SU-DHL-6 (cell line): ENCODE data around the gene AADACL3.

Experiments
- H2AFZ ChIP-seq: fragments of 200-600 bp; sonication (generic); 2 replicates; pipeline ENCODE4 v1.6.1; 2014; ENCODE audit warnings: low read depth, mild to moderate bottlenecking, moderate library complexity, mixed read lengths, antibody characterized with exemption, low read length; ENCODE audit not compliant: severe bottlenecking
- H3F3A ChIP-seq: fragments of 200-600 bp; shearing (Covaris generic); 2 replicates; pipeline ENCODE4 v1.6.0; 2016; ENCODE audit warnings: antibody characterized with exemption, mild to moderate bottlenecking; ENCODE audit not compliant: insufficient read depth
- H3K27ac ChIP-seq: fragments of 200-600 bp; sonication (generic); 2 replicates; pipeline ENCODE4 v1.5.1; 2016; ENCODE audit warnings: low read depth, mild to moderate bottlenecking, low read length, moderate library complexity, mixed read lengths
- H3K27me3 ChIP-seq: fragments of 200-600 bp; sonication (generic), shearing (Covaris generic); 2 replicates; pipeline ENCODE4 v1.6.0; 2014; ENCODE audit warnings: mild to moderate bottlenecking, low read length
- H3K36me3 ChIP-seq: fragments of 200-600 bp; sonication (generic); 2 replicates; pipeline ENCODE4 v1.6.1; 2014; ENCODE audit warnings: mild to moderate bottlenecking, low read length, mixed read lengths
- H3K4me2 ChIP-seq: fragments of 300-600, 200-600 bp; shearing (Covaris generic), sonication (generic); 2 replicates; pipeline ENCODE4 v1.6.0; 2014; ENCODE audit warnings: low read length, low read depth, mild to moderate bottlenecking; ENCODE audit not compliant: poor library complexity, severe bottlenecking
- H3K4me3 ChIP-seq: fragments of 200-600 bp; sonication (generic); 2 replicates; pipeline ENCODE4 v1.5.1; 2014; ENCODE audit warnings: antibody characterized with exemption, low read length, mild to moderate bottlenecking, mixed read lengths; ENCODE audit not compliant: insufficient read depth, poor library complexity, severe bottlenecking
- H3K79me2 ChIP-seq: fragments of 200-600 bp; sonication (generic); 2 replicates; pipeline ENCODE4 v1.6.1; 2014; ENCODE audit warnings: mild to moderate bottlenecking, low read length, moderate library complexity; ENCODE audit not compliant: insufficient read depth
- H3K9ac ChIP-seq: fragments of 200-600 bp; sonication (generic); 2 replicates; pipeline ENCODE4 v1.7.0; 2014; ENCODE audit warnings: mild to moderate bottlenecking, low read length
- H3K9me2 ChIP-seq: fragments of 200-600 bp; sonication (generic); replicated peaks from 2 replicates; pipeline ENCODE4 v1.6.1; 2014; ENCODE audit warnings: low read length; ENCODE audit not compliant: insufficient read depth
- H3K9me3 ChIP-seq: fragments of 200-600 bp; sonication (generic); 2 replicates; pipeline ENCODE4 v1.6.1; 2014; ENCODE audit warnings: low read length, mixed read lengths; ENCODE audit not compliant: insufficient read depth
- H4K20me1 ChIP-seq: fragments of 200-600 bp; sonication (generic); 2 replicates; pipeline ENCODE4 v1.6.1; 2014; ENCODE audit warnings: low read depth, mild to moderate bottlenecking, antibody characterized with exemption, low read length, moderate library complexity, mixed read lengths
- CTCF ChIP-seq: fragments of 200-600 bp; sonication (generic); IDR thresholded peaks from one replicate; pipeline ENCODE4 v1.5.1; 2017; ENCODE audit warnings: antibody characterized with exemption, mild to moderate bottlenecking, low read length, moderate library complexity; ENCODE audit not compliant: insufficient read depth, poor library complexity, severe bottlenecking
- EZH2phosphoT487 ChIP-seq: fragments of 200-600 bp; sonication (generic), shearing (Covaris generic); conservative IDR thresholded peaks from 2 replicates; pipeline ENCODE4 v1.6.1; 2018; ENCODE audit warnings: mild to moderate bottlenecking, antibody characterized with exemption, low read length, moderate library complexity, mixed read lengths

AADACL3 gene

GRCh38 chr1:12769976-12770505, 54.1 kb downstream of the AADACL3 start:
- H3K4me3 ChIP-seq, result no peak overlapping the region
- H3K9me2 ChIP-seq, result no peaks in the 10 kb centered on the region
- H3K36me3 ChIP-seq, result no peaks in the 10 kb centered on the region
- no peaks in the 10 kb centered on the region for H3K79me2 ChIP-seq
- H3K4me2 ChIP-seq, result no peak overlapping the region
- H3F3A ChIP-seq, result no peaks in the 10 kb centered on the region
- no peaks in the 10 kb centered on the region for H3K27me3 ChIP-seq
- no peaks in the 10 kb centered on the region for H3K9me3 ChIP-seq
- H3K27ac ChIP-seq, result no peak overlapping the region
- no peaks in the 10 kb centered on the region for H4K20me1 ChIP-seq
- H2AFZ ChIP-seq, result no peak overlapping the region
- no peak overlapping the region for H3K9ac ChIP-seq
- TF ChIP-seq EZH2phosphoT487 (no peak), CTCF (no peak)

- Histone ChIP-seq H3K36me3 (no peaks in the 10 kb centered on the region), H3K9ac (no peak overlapping the region), H2AFZ (no peak overlapping the region), H4K20me1 (no peaks in the 10 kb centered on the region), H3K9me2 (no peaks in the 10 kb centered on the region), H3K27me3 (no peaks in the 10 kb centered on the region), H3K79me2 (no peaks in the 10 kb centered on the region), H3K4me2 (no peak overlapping the region), H3K27ac (no peak overlapping the region), H3K4me3 (no peak overlapping the region), H3F3A (no peaks in the 10 kb centered on the region), H3K9me3 (no peaks in the 10 kb centered on the region)
- TF ChIP-seq CTCF (no peak), EZH2phosphoT487 (no peak)
Measured at GRCh38 chr1:12770620-12771019, 54.7 kb downstream of the AADACL3 start.

- no peaks in the 10 kb centered on the region for H3K9me2 ChIP-seq
- no peak overlapping the region for H3K4me2 ChIP-seq
- no peaks in the 10 kb centered on the region for H3F3A ChIP-seq
- no peaks in the 10 kb centered on the region for H3K27me3 ChIP-seq
- H4K20me1 ChIP-seq, result no peaks in the 10 kb centered on the region
- no peak overlapping the region for H2AFZ ChIP-seq
- TF ChIP-seq CTCF, result no peak
- TF ChIP-seq EZH2phosphoT487, result no peak
- H3K4me3 ChIP-seq, result no peak overlapping the region
- no peaks in the 10 kb centered on the region for H3K36me3 ChIP-seq
- no peaks in the 10 kb centered on the region for H3K9me3 ChIP-seq
- no peak overlapping the region for H3K9ac ChIP-seq
- no peaks in the 10 kb centered on the region for H3K79me2 ChIP-seq
- H3K27ac ChIP-seq, result no peak overlapping the region
Measured at GRCh38 chr1:12771186-12771585, 55.3 kb downstream of the AADACL3 start.
